ENCODE measurements around the gene MRPL47.

MRPL47 gene

GRCh38 chr3:179613807-179614206 lies 9.4 kb upstream of the MRPL47 start:
- POLR2A ChIA-PET: no interaction called here
- CTCF ChIA-PET: interaction anchor here (1.6 kb wide), 1 partner anchor 56 kb away, joined by 3 read pairs; no protein-coding TSS in a partner anchor
- TF ChIP-seq CTCF (IDR thresholded peaks at IDR 0.05; ENCODE audit: control extremely low read depth, extremely low read depth, low read depth, missing control alignments): no peak
- no peak for DNase-seq (ENCODE audit: extremely low spot score)

- CTCF ChIA-PET: no interaction called here
- no peak for TF ChIP-seq CTCF (IDR thresholded peaks at IDR 0.05; ENCODE audit: control extremely low read depth, extremely low read depth, low read depth, missing control alignments)
- DNase-seq (ENCODE audit: extremely low spot score): no peak
- POLR2A ChIA-PET: no interaction called here
These were observed 5.6 kb upstream of the MRPL47 start for GRCh38 chr3:179610066-179610465.

GRCh38 chr3:179608931-179609720 lies 4.7 kb upstream of the MRPL47 start:
- POLR2A ChIA-PET: no interaction called here
- TF ChIP-seq CTCF (IDR thresholded peaks at IDR 0.05; ENCODE audit: control extremely low read depth, extremely low read depth, low read depth, missing control alignments): no peak
- CTCF ChIA-PET: interaction anchor here (1.0 to 1.4 kb wide), 2 partner anchors 9 to 44 kb away, joined by 3 to 5 read pairs; no protein-coding TSS in a partner anchor
- DNase-seq (ENCODE audit: extremely low spot score): peak; percentile 55

- ChIA-PET CTCF (no interaction called here), POLR2A (interaction anchor here (0.6 kb wide), 1 partner anchor 16 kb away, joined by 4 read pairs; no protein-coding TSS in a partner anchor)
- TF ChIP-seq CTCF (IDR thresholded peaks at IDR 0.05; ENCODE audit: control extremely low read depth, extremely low read depth, low read depth, missing control alignments): no peak
- DNase-seq (ENCODE audit: extremely low spot score): peak; percentile 37
These were observed 2.2 kb upstream of the MRPL47 start for GRCh38 chr3:179606534-179607085.

GRCh38 chr3:179603831-179604230 lies 607 bp downstream of the MRPL47 start:
- no peak for TF ChIP-seq CTCF (IDR thresholded peaks at IDR 0.05; ENCODE audit: control extremely low read depth, extremely low read depth, low read depth, missing control alignments)
- ChIA-PET CTCF (no interaction called here), POLR2A (no interaction called here)
- DNase-seq (ENCODE audit: extremely low spot score): no peak

GRCh38 chr3:179603321-179603720 lies 1.1 kb downstream of the MRPL47 start:
- no peak for TF ChIP-seq CTCF (IDR thresholded peaks at IDR 0.05; ENCODE audit: control extremely low read depth, extremely low read depth, low read depth, missing control alignments)
- POLR2A ChIA-PET: no interaction called here
- DNase-seq (ENCODE audit: extremely low spot score): no peak
- CTCF ChIA-PET: no interaction called here
